Duodenal mucosa (tissue), 2 donors: ENCODE data around the gene PLA2G4C.
"Not testable (repeated sequence)": the region's sequence is repeated elsewhere in the genome, so short reads cannot be mapped to it uniquely, and the experiment has no call there.

ENCODE experiments used
- H3K27ac ChIP-seq: one replicate; pipeline ENCODE4 v1.7.0; 2013; ENCODE audit warnings: low read depth, low read length
- H3K27me3 ChIP-seq, 2 donors: one replicate each; pipeline ENCODE4 v1.7.0; 2013; ENCODE audit warnings: low read length in 2 of 2, control low read depth in 1 of 2; ENCODE audit not compliant: insufficient read depth in 2 of 2, control insufficient read depth in 1 of 2
- H3K36me3 ChIP-seq, 2 donors: one replicate each; pipeline ENCODE4 v1.7.0; 2013; ENCODE audit warnings: low read length in 2 of 2, control low read depth in 1 of 2; ENCODE audit not compliant: insufficient read depth in 2 of 2, control insufficient read depth in 1 of 2
- H3K4me1 ChIP-seq, 2 donors: one replicate each; pipeline ENCODE4 v1.7.0; 2013; ENCODE audit warnings: low read length in 2 of 2, control low read depth in 1 of 2; ENCODE audit not compliant: insufficient read depth in 2 of 2, control insufficient read depth in 1 of 2
- H3K4me3 ChIP-seq, 2 donors: one replicate each; pipeline ENCODE4 v1.7.0; 2013; ENCODE audit warnings: low read length in 2 of 2, low read depth in 1 of 2
- H3K9ac ChIP-seq, 2 donors: one replicate each; pipeline ENCODE4 v1.7.0; 2013; ENCODE audit warnings: low read length in 2 of 2, low read depth in 1 of 2
- H3K9me3 ChIP-seq, 2 donors: one replicate each; pipeline ENCODE4 v1.7.0; 2013; ENCODE audit warnings: low read length in 2 of 2, control low read depth in 1 of 2; ENCODE audit not compliant: control insufficient read depth in 1 of 2

PLA2G4C gene

GRCh38 chr19:48113190-48113917 lies 2.7 kb upstream of the PLA2G4C start:
- Histone ChIP-seq H3K27me3 (no peaks in the 10 kb centered on the region), H3K9me3 (no peaks in the 10 kb centered on the region), H3K27ac (no peak overlapping the region), H3K9ac (no peak overlapping the region), H3K36me3 (peaks cover 0 to 11% of the 10 kb centered on the region in 2 donors), H3K4me1 (peaks cover 0 to 4% of the 10 kb centered on the region in 2 donors), H3K4me3 (no peak overlapping the region)

- peak overlapping the region; percentile 89 for H3K27ac ChIP-seq
- peaks cover 0 to 4% of the 10 kb centered on the region in 2 donors for H3K4me1 ChIP-seq
- H3K9me3 ChIP-seq, result no peaks in the 10 kb centered on the region
- no peaks in the 10 kb centered on the region for H3K27me3 ChIP-seq
- no peak overlapping the region for H3K9ac ChIP-seq
- H3K36me3 ChIP-seq, result peaks cover 0 to 3% of the 10 kb centered on the region in 2 donors
- no peak overlapping the region for H3K4me3 ChIP-seq
Measured at GRCh38 chr19:48111280-48111679, 663 bp upstream of the PLA2G4C start.

- no peak overlapping the region for H3K27ac ChIP-seq
Measured at GRCh38 chr19:48108997-48109782, 1.4 kb downstream of the PLA2G4C start.

GRCh38 chr19:48103922-48104321 lies 6.7 kb downstream of the PLA2G4C start:
- H3K27me3 ChIP-seq, result no peaks in the 10 kb centered on the region
- H3K4me3 ChIP-seq, result no peak overlapping the region
- H3K9ac ChIP-seq, result no peak overlapping the region
- H3K36me3 ChIP-seq, result no peaks in the 10 kb centered on the region
- no peaks in the 10 kb centered on the region for H3K9me3 ChIP-seq
- no peaks in the 10 kb centered on the region for H3K4me1 ChIP-seq
- no peak overlapping the region for H3K27ac ChIP-seq

More at GRCh38 chr19:48108997-48109782, 1.4 kb downstream of the PLA2G4C start:
- no peak overlapping the region for H3K9ac ChIP-seq
- no peak overlapping the region for H3K4me3 ChIP-seq
- H3K9me3 ChIP-seq, result no peaks in the 10 kb centered on the region
- peaks cover 0 to 4% of the 10 kb centered on the region in 2 donors for H3K4me1 ChIP-seq
- H3K27me3 ChIP-seq, result no peaks in the 10 kb centered on the region
- H3K36me3 ChIP-seq, result no peaks in the 10 kb centered on the region

GRCh38 chr19:48102870-48103751 lies 7.5 kb downstream of the PLA2G4C start:
- Histone ChIP-seq H3K36me3 (no peaks in the 10 kb centered on the region), H3K9ac (no peak overlapping the region), H3K9me3 (no peaks in the 10 kb centered on the region), H3K27ac (no peak overlapping the region), H3K27me3 (no peaks in the 10 kb centered on the region), H3K4me1 (no peaks in the 10 kb centered on the region), H3K4me3 (no peak overlapping the region)

GRCh38 chr19:48095612-48096175 lies 14.9 kb downstream of the PLA2G4C start:
- Histone ChIP-seq H3K4me1 (no peaks in the 10 kb centered on the region), H3K9ac (no peak overlapping the region), H3K4me3 (no peak overlapping the region), H3K9me3 (peaks cover 0 to 4% of the 10 kb centered on the region in 2 donors), H3K27ac (no peak overlapping the region), H3K36me3 (peaks cover 0 to 4% of the 10 kb centered on the region in 2 donors), H3K27me3 (no peaks in the 10 kb centered on the region)

GRCh38 chr19:48094855-48095203 lies 15.8 kb downstream of the PLA2G4C start:
- no peaks in the 10 kb centered on the region for H3K27me3 ChIP-seq
- H3K4me1 ChIP-seq, result peaks cover 0 to 4% of the 10 kb centered on the region in 2 donors
- H3K4me3 ChIP-seq, result no peak overlapping the region
- H3K9ac ChIP-seq, result no peak overlapping the region
- H3K27ac ChIP-seq, result no peak overlapping the region
- H3K9me3 ChIP-seq, result peaks cover 0 to 4% of the 10 kb centered on the region in 2 donors
- peaks cover 0 to 4% of the 10 kb centered on the region in 2 donors for H3K36me3 ChIP-seq

- Histone ChIP-seq H3K27me3 (no peaks in the 10 kb centered on the region), H3K4me1 (peaks cover 0 to 6% of the 10 kb centered on the region in 2 donors), H3K36me3 (peaks cover 0 to 4% of the 10 kb centered on the region in 2 donors), H3K4me3 (no peak overlapping the region), H3K9ac (no peak overlapping the region), H3K27ac (no peak overlapping the region), H3K9me3 (peaks cover 0 to 4% of the 10 kb centered on the region in 2 donors)
Measured at GRCh38 chr19:48094129-48094854, 16.3 kb downstream of the PLA2G4C start.

GRCh38 chr19:48091111-48091718 lies 19.4 kb downstream of the PLA2G4C start:
- H3K4me3 ChIP-seq, H3K27me3 ChIP-seq, H3K27ac ChIP-seq, H3K4me1 ChIP-seq, H3K9ac ChIP-seq, H3K36me3 ChIP-seq, H3K9me3 ChIP-seq: not testable (repeated sequence)
